ENCODE measurements around the gene SRCAP.

SRCAP gene

GRCh38 chr16:30747799-30748633, 49.0 kb downstream of the SRCAP start, which contains the start of gene PHKG2:
TSS of gene PHKG2 (plus strand) at chr16:30748425. CDS start at chr16:30748821, 396 bp downstream.
- in situ Hi-C loops (cut with MboI; ENCODE audit: low pct_unique_long_range_greater_than_20kb, low sequenced_read_pairs): no loop called here
- peak; percentile 99 for DNase-seq

GRCh38 chr16:30748634-30749445, 49.9 kb downstream of the SRCAP start:
- in situ Hi-C loops (cut with MboI; ENCODE audit: low pct_unique_long_range_greater_than_20kb, low sequenced_read_pairs): no loop called here

GRCh38 chr16:30750201-30750600, 51.2 kb downstream of the SRCAP start:
- in situ Hi-C loops (cut with MboI; ENCODE audit: low pct_unique_long_range_greater_than_20kb, low sequenced_read_pairs): no loop called here
- DNase-seq: no peak

More at GRCh38 chr16:30748634-30749445, 49.9 kb downstream of the SRCAP start:
- no peak for DNase-seq

GRCh38 chr16:30750876-30751465, 52.0 kb downstream of the SRCAP start:
- no peak for DNase-seq
- in situ Hi-C loops (cut with MboI; ENCODE audit: low pct_unique_long_range_greater_than_20kb, low sequenced_read_pairs): no loop called here

- in situ Hi-C loops (cut with MboI; ENCODE audit: low pct_unique_long_range_greater_than_20kb, low sequenced_read_pairs): no loop called here
- no peak for DNase-seq
Measured at GRCh38 chr16:30753596-30753995, 54.6 kb downstream of the SRCAP start.

- no peak for DNase-seq
- in situ Hi-C loops (cut with MboI; ENCODE audit: low pct_unique_long_range_greater_than_20kb, low sequenced_read_pairs): no loop called here
Measured at GRCh38 chr16:30755955-30756780, 57.2 kb downstream of the SRCAP start.

GRCh38 chr16:30756781-30757100, 57.8 kb downstream of the SRCAP start:
- no peak for DNase-seq
- in situ Hi-C loops (cut with MboI; ENCODE audit: low pct_unique_long_range_greater_than_20kb, low sequenced_read_pairs): no loop called here

- in situ Hi-C loops (cut with MboI; ENCODE audit: low pct_unique_long_range_greater_than_20kb, low sequenced_read_pairs): no loop called here
- DNase-seq: no peak
Measured at GRCh38 chr16:30757316-30757715, 58.3 kb downstream of the SRCAP start.

GRCh38 chr16:30758988-30759491, 60.1 kb downstream of the SRCAP start:
- DNase-seq: peak; percentile 91
- in situ Hi-C loops (cut with MboI; ENCODE audit: low pct_unique_long_range_greater_than_20kb, low sequenced_read_pairs): no loop called here

GRCh38 chr16:30760001-30760559, 61.1 kb downstream of the SRCAP start:
- no peak for DNase-seq
- in situ Hi-C loops (cut with MboI; ENCODE audit: low pct_unique_long_range_greater_than_20kb, low sequenced_read_pairs): no loop called here

- in situ Hi-C loops (cut with MboI; ENCODE audit: low pct_unique_long_range_greater_than_20kb, low sequenced_read_pairs): no loop called here
Measured at GRCh38 chr16:30760577-30761426, 61.8 kb downstream of the SRCAP start.

GRCh38 chr16:30761427-30761927, 62.5 kb downstream of the SRCAP start:
- peak; percentile 67 for DNase-seq
- in situ Hi-C loops (cut with MboI; ENCODE audit: low pct_unique_long_range_greater_than_20kb, low sequenced_read_pairs): no loop called here

More at GRCh38 chr16:30760577-30761426, 61.8 kb downstream of the SRCAP start:
- DNase-seq: no peak

GRCh38 chr16:30761928-30762902, 63.2 kb downstream of the SRCAP start, which contains the start of the genes CFAP119 and RNF40:
TSS of gene CFAP119 (minus strand) at chr16:30762062. CDS start at chr16:30761748, 314 bp downstream.
TSS of gene RNF40 (plus strand) at chr16:30762322. CDS start at chr16:30762546, 224 bp downstream.
- in situ Hi-C loops (cut with MboI; ENCODE audit: low pct_unique_long_range_greater_than_20kb, low sequenced_read_pairs): no loop called here
- peak; percentile 98 for DNase-seq

- in situ Hi-C loops (cut with MboI; ENCODE audit: low pct_unique_long_range_greater_than_20kb, low sequenced_read_pairs): no loop called here
Measured at GRCh38 chr16:30762991-30763725, 64.2 kb downstream of the SRCAP start.

GRCh38 chr16:30764086-30764485, 65.1 kb downstream of the SRCAP start:
- in situ Hi-C loops (cut with MboI; ENCODE audit: low pct_unique_long_range_greater_than_20kb, low sequenced_read_pairs): no loop called here
- no peak for DNase-seq

More at GRCh38 chr16:30762991-30763725, 64.2 kb downstream of the SRCAP start:
- no peak for DNase-seq
